Right lobe of liver (tissue), 4 donors: Measurements from ENCODE around the gene PRKN.

Experiments used
- POLR2A ChIP-seq: fragments of 450-650 bp; IDR thresholded peaks from one replicate; pipeline ENCODE4 v1.6.1; 2017; ENCODE audit warnings: antibody characterized with exemption, mild to moderate bottlenecking
- TF ChIP-seq, protein P1 (sequence below), 4 donors: fragments of 200-600 bp in 3 of 4; fragments of 450-650 bp in 1 of 4; IDR thresholded peaks; one replicate each; pipeline versions ENCODE4 v1.5.1 to v1.8.0; 2016 to 2022; ENCODE audit warnings: antibody characterized with exemption in 4 of 4, mild to moderate bottlenecking in 2 of 4
- donor health status: DM: no; HTN: no; CAD: no.
- donor health status: DM: no; HTN: no; CAD: no.
- donor health status: DM: no; HTN: yes; CAD: no.

DNA sequence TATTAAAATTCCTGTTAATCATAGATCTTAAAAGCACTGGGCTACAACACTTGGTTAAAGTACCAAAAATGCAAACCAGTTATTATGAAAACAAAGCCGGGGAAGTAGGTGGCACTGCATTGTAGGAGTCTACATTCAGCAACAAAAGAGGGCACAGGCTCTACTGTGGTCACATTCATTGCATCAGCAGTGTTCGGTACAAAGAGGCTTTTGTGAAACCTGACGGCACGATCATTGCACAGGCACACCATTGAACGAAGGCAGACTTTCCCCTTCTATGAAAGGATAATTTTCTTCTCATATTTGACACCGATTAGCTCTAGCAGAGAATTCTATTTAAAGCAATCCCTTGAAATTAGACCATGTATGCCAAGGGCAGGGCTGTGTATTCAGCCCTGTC is 1409.1 kb downstream of the PRKN start:
- TF ChIP-seq, protein P1, sequence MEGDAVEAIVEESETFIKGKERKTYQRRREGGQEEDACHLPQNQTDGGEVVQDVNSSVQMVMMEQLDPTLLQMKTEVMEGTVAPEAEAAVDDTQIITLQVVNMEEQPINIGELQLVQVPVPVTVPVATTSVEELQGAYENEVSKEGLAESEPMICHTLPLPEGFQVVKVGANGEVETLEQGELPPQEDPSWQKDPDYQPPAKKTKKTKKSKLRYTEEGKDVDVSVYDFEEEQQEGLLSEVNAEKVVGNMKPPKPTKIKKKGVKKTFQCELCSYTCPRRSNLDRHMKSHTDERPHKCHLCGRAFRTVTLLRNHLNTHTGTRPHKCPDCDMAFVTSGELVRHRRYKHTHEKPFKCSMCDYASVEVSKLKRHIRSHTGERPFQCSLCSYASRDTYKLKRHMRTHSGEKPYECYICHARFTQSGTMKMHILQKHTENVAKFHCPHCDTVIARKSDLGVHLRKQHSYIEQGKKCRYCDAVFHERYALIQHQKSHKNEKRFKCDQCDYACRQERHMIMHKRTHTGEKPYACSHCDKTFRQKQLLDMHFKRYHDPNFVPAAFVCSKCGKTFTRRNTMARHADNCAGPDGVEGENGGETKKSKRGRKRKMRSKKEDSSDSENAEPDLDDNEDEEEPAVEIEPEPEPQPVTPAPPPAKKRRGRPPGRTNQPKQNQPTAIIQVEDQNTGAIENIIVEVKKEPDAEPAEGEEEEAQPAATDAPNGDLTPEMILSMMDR (IDR thresholded peaks at IDR 0.05): no peak
- TF ChIP-seq POLR2A: no peak
